ENCODE measurements around the gene PCED1A. TPM values are rescaled to one million over a fixed set of nuclear protein-coding genes. Genes with fewer than 3 reads are reported as not detected.

The PCED1A gene
- total RNA-seq, 3 donors from 2014 or later: 23.4 to 38.0 (median 36.6) TPM

DNA sequence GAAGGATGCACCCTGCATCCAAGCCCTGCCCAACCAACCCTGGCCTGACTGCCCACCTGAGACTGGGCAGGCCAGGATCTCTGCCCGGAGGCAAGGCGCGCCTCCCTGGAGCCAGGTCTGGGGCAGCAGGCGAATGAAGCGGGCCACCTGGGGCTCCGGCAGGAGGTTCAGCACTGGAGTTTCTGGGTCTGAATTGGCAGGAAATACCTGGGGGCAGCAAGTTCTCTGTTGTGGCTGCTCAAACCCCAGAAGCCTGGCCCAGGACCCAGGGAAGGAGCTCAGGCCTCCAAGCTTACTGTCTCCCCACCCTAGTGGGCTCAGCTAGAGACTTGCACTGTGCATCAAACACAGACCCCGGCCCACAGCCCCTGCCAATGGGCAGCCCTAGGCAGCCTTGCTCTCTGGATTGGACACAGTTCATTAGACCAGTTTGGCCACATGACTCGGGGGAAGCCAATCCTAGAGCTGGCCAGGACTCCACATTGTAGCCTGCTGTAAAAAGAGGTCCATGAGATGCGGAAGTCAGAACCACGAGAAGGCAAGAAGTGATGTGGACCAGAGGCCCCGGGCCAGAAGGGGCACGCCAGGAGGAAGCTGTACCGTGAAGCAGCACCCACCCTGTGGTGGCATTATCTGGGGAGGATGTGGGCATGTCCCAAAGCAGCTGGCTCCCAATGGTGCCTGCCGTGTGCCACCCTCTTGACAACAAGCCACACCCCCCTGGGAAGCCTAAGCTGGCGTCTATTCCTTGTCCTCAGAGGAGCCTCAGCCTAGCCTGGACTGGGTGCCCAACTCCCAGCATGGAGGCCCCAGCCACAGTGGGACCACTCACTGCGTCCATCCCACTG is 43.1 kb downstream of the PCED1A start:
- TF ChIP-seq CTCF (IDR thresholded peaks at IDR 0.05) (no peak), POLR2A (IDR thresholded peaks at IDR 0.05) (no peak), POLR2AphosphoS5 (IDR thresholded peaks at IDR 0.05) (no peak)
- no peak for DNase-seq (ENCODE audit: low spot score in 2 of 2)
- peaks cover 0 to 5% of the 10 kb centered on the region in 2 donors for H3K27me3 ChIP-seq
- no peaks in the 10 kb centered on the region for H3K4me1 ChIP-seq
- no peak overlapping the region for H3K4me3 ChIP-seq
- no peaks in the 10 kb centered on the region for H3K36me3 ChIP-seq
- intact Hi-C loops (cut with DNase I; ENCODE audit: low total_unique reads): no loop called here
- H3K27ac ChIP-seq: no peak overlapping the region
- H3K9me3 ChIP-seq: no peaks in the 10 kb centered on the region

GRCh38 chr20:2796011-2796660 is 44.3 kb downstream of the PCED1A start:
- no peak for DNase-seq (ENCODE audit: low spot score in 2 of 2)
- H3K27me3 ChIP-seq: peaks cover 0 to 5% of the 10 kb centered on the region in 2 donors
- H3K4me1 ChIP-seq: no peaks in the 10 kb centered on the region
- H3K9me3 ChIP-seq: no peaks in the 10 kb centered on the region
- no peaks in the 10 kb centered on the region for H3K36me3 ChIP-seq
- H3K4me3 ChIP-seq: no peak overlapping the region
- TF ChIP-seq POLR2AphosphoS5 (IDR thresholded peaks at IDR 0.05) (no peak), CTCF (IDR thresholded peaks at IDR 0.05) (no peak), POLR2A (IDR thresholded peaks at IDR 0.05) (no peak)
- no peak overlapping the region for H3K27ac ChIP-seq
- intact Hi-C loops (cut with DNase I; ENCODE audit: low total_unique reads): loop anchor here (1.0 kb wide), 1 partner anchor 10 kb away; no protein-coding TSS in a partner anchor

DNA sequence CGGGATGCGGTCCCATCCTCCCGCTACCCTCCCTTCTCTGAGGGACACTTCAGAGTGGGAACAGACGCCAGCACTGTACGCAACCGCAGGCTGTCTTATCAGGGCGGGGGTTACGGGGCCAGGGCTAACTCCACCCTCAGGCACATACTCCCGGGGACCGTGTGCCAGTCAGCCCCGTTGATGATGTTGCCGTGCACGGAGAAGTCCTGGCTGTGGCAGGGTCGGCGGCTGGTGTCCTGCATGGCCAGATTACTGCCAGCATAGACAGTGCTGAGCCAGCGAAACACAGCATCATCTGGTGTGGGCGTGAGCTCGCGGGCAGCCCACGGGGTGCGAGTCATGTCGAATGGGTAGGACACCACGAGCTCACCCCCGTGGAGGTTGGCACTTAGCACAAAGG is 45.0 kb downstream of the PCED1A start:
- no peak for DNase-seq (ENCODE audit: low spot score in 2 of 2)

GRCh38 chr20:2794866-2795447 is 45.5 kb downstream of the PCED1A start:
- Histone ChIP-seq H3K4me3 (no peak overlapping the region), H3K9me3 (no peaks in the 10 kb centered on the region), H3K36me3 (no peaks in the 10 kb centered on the region), H3K27ac (no peak overlapping the region), H3K27me3 (peaks cover 0 to 5% of the 10 kb centered on the region in 2 donors), H3K4me1 (no peaks in the 10 kb centered on the region)
- intact Hi-C loops (cut with DNase I; ENCODE audit: low total_unique reads): no loop called here
- no peak for TF ChIP-seq POLR2A (IDR thresholded peaks at IDR 0.05)
- TF ChIP-seq CTCF (IDR thresholded peaks at IDR 0.05): no peak
- no peak for TF ChIP-seq POLR2AphosphoS5 (IDR thresholded peaks at IDR 0.05)
- DNase-seq (ENCODE audit: low spot score in 2 of 2): no peak

More for the DNA sequence above, 45.0 kb downstream of the PCED1A start:
- Histone ChIP-seq H3K27ac (no peak overlapping the region), H3K27me3 (peaks cover 0 to 5% of the 10 kb centered on the region in 2 donors), H3K4me1 (no peaks in the 10 kb centered on the region), H3K36me3 (no peaks in the 10 kb centered on the region), H3K4me3 (no peak overlapping the region), H3K9me3 (no peaks in the 10 kb centered on the region)
- intact Hi-C loops (cut with DNase I; ENCODE audit: low total_unique reads): no loop called here
- TF ChIP-seq POLR2AphosphoS5 (IDR thresholded peaks at IDR 0.05) (no peak), CTCF (IDR thresholded peaks at IDR 0.05) (no peak), POLR2A (IDR thresholded peaks at IDR 0.05) (no peak)

Data from breast epithelium (tissue), 4 donors.